Measurements from ENCODE around the gene FLOT2. TPM values are rescaled to one million over a fixed set of nuclear protein-coding genes. Genes with fewer than 3 reads are reported as not detected.

FLOT2 gene
- total and polyA plus RNA-seq, 2 donors (not counting 1 experiment from before 2014, with no cell fraction given) = 48.9 to 81.1 TPM

DNA sequence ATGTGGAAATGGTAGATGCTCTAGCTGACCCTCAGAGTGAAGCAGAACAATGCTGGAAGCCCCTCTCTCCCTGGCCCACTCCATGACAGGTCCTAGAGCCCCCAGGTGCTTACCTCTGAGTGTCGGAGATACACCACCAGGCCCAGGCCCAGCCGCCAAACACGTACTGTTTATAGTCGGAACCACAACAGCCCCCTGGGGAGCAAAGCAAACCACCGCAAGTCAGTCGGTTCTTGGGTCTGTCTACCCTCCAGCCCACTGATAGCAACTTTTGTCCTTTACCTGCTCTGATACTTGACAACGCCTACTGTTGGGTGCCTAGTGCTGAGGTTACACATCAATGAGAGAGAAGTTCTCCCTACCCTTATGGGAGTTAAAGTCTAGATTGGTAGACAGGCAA lies 8.7 kb downstream of the FLOT2 start:
- Histone ChIP-seq H3K9ac (ENCODE audit: insufficient read depth, low read length) (no peak overlapping the region), H3K27me3 (ENCODE audit: control insufficient read depth, insufficient read depth, low read length) (no peaks in the 10 kb centered on the region), H4K20me1 (ENCODE audit: control insufficient read depth, extremely low read depth, insufficient read depth, low read length) (no peaks in the 10 kb centered on the region), H3K4me3 (replicated peaks in 1 of 4; ENCODE audit: control extremely low read depth in 1 of 4, insufficient read depth in 1 of 4, low read depth in 3 of 4, low read length in 4 of 4) (no peak overlapping the region), H3K9me3 (ENCODE audit: control insufficient read depth, insufficient read depth, low read depth, low read length) (no peaks in the 10 kb centered on the region), H3K27ac (ENCODE audit: insufficient read depth, low read length) (no peak overlapping the region), H3K79me2 (ENCODE audit: control insufficient read depth, insufficient read depth, low read length) (no peaks in the 10 kb centered on the region), H3K4me2 (ENCODE audit: extremely low read depth, insufficient read depth, low read length) (no peak overlapping the region), H2AFZ (ENCODE audit: low read length) (no peak overlapping the region), H3K36me3 (ENCODE audit: control insufficient read depth, insufficient read depth, low read length) (peaks cover 8% of the 10 kb centered on the region), H3K4me1 (ENCODE audit: control insufficient read depth, extremely low read depth, insufficient read depth, low read length) (no peaks in the 10 kb centered on the region)
- DNase-seq (ENCODE audit: low read depth in 2 of 2) = no peak
- TF ChIP-seq, protein P1, sequence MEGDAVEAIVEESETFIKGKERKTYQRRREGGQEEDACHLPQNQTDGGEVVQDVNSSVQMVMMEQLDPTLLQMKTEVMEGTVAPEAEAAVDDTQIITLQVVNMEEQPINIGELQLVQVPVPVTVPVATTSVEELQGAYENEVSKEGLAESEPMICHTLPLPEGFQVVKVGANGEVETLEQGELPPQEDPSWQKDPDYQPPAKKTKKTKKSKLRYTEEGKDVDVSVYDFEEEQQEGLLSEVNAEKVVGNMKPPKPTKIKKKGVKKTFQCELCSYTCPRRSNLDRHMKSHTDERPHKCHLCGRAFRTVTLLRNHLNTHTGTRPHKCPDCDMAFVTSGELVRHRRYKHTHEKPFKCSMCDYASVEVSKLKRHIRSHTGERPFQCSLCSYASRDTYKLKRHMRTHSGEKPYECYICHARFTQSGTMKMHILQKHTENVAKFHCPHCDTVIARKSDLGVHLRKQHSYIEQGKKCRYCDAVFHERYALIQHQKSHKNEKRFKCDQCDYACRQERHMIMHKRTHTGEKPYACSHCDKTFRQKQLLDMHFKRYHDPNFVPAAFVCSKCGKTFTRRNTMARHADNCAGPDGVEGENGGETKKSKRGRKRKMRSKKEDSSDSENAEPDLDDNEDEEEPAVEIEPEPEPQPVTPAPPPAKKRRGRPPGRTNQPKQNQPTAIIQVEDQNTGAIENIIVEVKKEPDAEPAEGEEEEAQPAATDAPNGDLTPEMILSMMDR (conservative IDR thresholded peaks at IDR 0.05 in 1 of 2, IDR thresholded peaks at IDR 0.05 in 1 of 2; ENCODE audit: low read depth in 1 of 2, low read length in 2 of 2) = no peak
- TF ChIP-seq EZH2 (IDR thresholded peaks at IDR 0.05; ENCODE audit: low read length, missing control alignments) = no peak

DNA sequence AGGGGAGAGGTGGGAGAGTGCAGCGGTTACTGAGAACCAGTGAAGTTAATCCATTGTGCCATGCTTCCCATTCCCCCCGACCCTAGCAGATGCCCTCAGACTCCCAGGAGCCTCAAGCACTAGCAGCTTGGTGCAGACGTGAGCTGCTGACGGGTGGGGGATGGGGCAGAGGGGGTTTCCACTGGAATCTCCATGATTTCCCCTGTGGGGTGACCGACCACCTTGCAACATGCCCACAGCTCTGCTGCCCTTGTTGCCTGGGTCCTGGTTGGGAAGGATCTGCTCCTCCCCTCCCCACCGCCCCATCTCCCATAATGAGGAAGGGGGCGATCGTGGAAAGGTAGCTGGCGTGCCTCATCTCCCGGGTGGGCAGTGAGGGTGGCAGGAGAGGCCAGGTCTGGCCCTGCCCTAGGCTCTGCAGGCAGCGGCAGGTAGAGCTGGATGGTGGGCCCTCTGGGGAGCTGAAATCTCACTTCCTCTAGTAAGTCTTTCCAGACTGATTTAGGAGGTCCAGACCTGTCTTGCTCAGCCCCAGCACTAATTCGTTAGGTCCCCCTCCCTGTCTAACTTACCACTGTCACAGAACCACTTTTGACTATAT lies 9.6 kb downstream of the FLOT2 start:
- H3K27me3 ChIP-seq (ENCODE audit: control insufficient read depth, insufficient read depth, low read length) = no peaks in the 10 kb centered on the region
- no peaks in the 10 kb centered on the region for H3K4me1 ChIP-seq (ENCODE audit: control insufficient read depth, extremely low read depth, insufficient read depth, low read length)
- H3K9me3 ChIP-seq (ENCODE audit: control insufficient read depth, insufficient read depth, low read depth, low read length) = no peaks in the 10 kb centered on the region
- no peak overlapping the region for H2AFZ ChIP-seq (ENCODE audit: low read length)
- H3K27ac ChIP-seq (ENCODE audit: insufficient read depth, low read length) = no peak overlapping the region
- no peaks in the 10 kb centered on the region for H4K20me1 ChIP-seq (ENCODE audit: control insufficient read depth, extremely low read depth, insufficient read depth, low read length)
- H3K36me3 ChIP-seq (ENCODE audit: control insufficient read depth, insufficient read depth, low read length) = peaks cover 8% of the 10 kb centered on the region
- no peak for DNase-seq (ENCODE audit: low read depth in 2 of 2)
- no peaks in the 10 kb centered on the region for H3K79me2 ChIP-seq (ENCODE audit: control insufficient read depth, insufficient read depth, low read length)
- no peak overlapping the region for H3K4me3 ChIP-seq (replicated peaks in 1 of 4; ENCODE audit: control extremely low read depth in 1 of 4, insufficient read depth in 1 of 4, low read depth in 3 of 4, low read length in 4 of 4)
- no peak overlapping the region for H3K4me2 ChIP-seq (ENCODE audit: extremely low read depth, insufficient read depth, low read length)
- H3K9ac ChIP-seq (ENCODE audit: insufficient read depth, low read length) = no peak overlapping the region
- TF ChIP-seq EZH2 (IDR thresholded peaks at IDR 0.05; ENCODE audit: low read length, missing control alignments) = no peak
- TF ChIP-seq, protein P1 (conservative IDR thresholded peaks at IDR 0.05 in 1 of 2, IDR thresholded peaks at IDR 0.05 in 1 of 2; ENCODE audit: low read depth in 1 of 2, low read length in 2 of 2) = no peak

DNA sequence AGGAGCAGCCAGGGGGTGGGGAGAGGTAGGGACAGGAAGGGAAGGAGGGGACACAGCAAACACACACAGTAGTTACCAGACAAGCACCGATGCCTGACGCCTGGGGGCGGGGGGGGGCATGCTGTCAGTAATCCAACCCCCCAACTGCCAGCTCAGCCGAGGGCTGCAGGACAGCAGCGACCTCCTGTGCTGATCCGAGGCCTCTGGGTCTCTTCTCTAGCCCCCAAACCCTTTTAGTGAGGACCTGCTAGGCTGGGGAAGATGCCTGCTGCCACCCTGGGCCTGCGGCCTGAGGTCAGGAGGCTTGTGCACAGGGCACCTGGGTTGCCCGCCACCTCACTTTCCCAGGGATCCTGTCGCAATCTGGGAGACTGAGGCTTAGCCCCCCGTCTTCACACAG lies 11.6 kb downstream of the FLOT2 start:
- DNase-seq (ENCODE audit: low read depth in 2 of 2) = no peak
- Histone ChIP-seq H3K9ac (ENCODE audit: insufficient read depth, low read length) (no peak overlapping the region), H3K36me3 (ENCODE audit: control insufficient read depth, insufficient read depth, low read length) (peaks cover 22% of the 10 kb centered on the region), H3K4me3 (replicated peaks in 1 of 4; ENCODE audit: control extremely low read depth in 1 of 4, insufficient read depth in 1 of 4, low read depth in 3 of 4, low read length in 4 of 4) (no peak overlapping the region), H3K79me2 (ENCODE audit: control insufficient read depth, insufficient read depth, low read length) (no peaks in the 10 kb centered on the region), H4K20me1 (ENCODE audit: control insufficient read depth, extremely low read depth, insufficient read depth, low read length) (no peaks in the 10 kb centered on the region), H3K4me1 (ENCODE audit: control insufficient read depth, extremely low read depth, insufficient read depth, low read length) (no peaks in the 10 kb centered on the region), H3K27me3 (ENCODE audit: control insufficient read depth, insufficient read depth, low read length) (no peaks in the 10 kb centered on the region), H3K27ac (ENCODE audit: insufficient read depth, low read length) (no peak overlapping the region), H3K4me2 (ENCODE audit: extremely low read depth, insufficient read depth, low read length) (no peak overlapping the region), H3K9me3 (ENCODE audit: control insufficient read depth, insufficient read depth, low read depth, low read length) (no peaks in the 10 kb centered on the region), H2AFZ (ENCODE audit: low read length) (no peak overlapping the region)
- TF ChIP-seq, protein P1 (conservative IDR thresholded peaks at IDR 0.05 in 1 of 2, IDR thresholded peaks at IDR 0.05 in 1 of 2; ENCODE audit: low read depth in 1 of 2, low read length in 2 of 2) = no peak
- no peak for TF ChIP-seq EZH2 (IDR thresholded peaks at IDR 0.05; ENCODE audit: low read length, missing control alignments)

Data from fibroblast of lung (primary cell).